Sciatic nerve (tissue), 2 donors: ENCODE measurements around the gene DEPDC5. TPM values are rescaled to one million over a fixed set of nuclear protein-coding genes. Genes with fewer than 3 reads are reported as not detected.
A peak's percentile ranks its signal among the peaks of the same experiment; 100 is the strongest.
"Not testable (repeated sequence)": the region's sequence is repeated elsewhere in the genome, so short reads cannot be mapped to it uniquely, and the experiment has no call there.

Experiments used
- ATAC-seq: fragments of 200-7000 bp; cut with Tn5 transposase; one replicate; pipeline ENCODE4 v1.9.1; 2020; ENCODE audit warnings: mild to moderate bottlenecking, moderate library complexity
- DNase-seq: peaks from one replicate; pipeline ENCODE4 v3.0.0-alpha.2; 2020; ENCODE audit warnings: low spot score
- intact Hi-C: fragments of 100-400 bp; cut with DNase I; formaldehyde crosslinking; loops from one replicate; pipeline ENCODE4 v1.14.2; 2022
- total RNA-seq: library from RNA; stranded (reverse); fragmentation: NEBNext Ultra II Directional; extraction: Animal tissue kit (Norgen Biotek cat#: 25700); gene quantifications from one replicate; pipeline ENCODE4 v1.2.1, GENCODE V29; 2021
- donor health status: DM: no; HTN: no; CAD: no.
- donor health status: DM: no; HTN: no; CAD: no.

DEPDC5 gene
- total RNA-seq, result 43.1 TPM

GRCh38 chr22:31753634-31754501 lies at the start of gene DEPDC5:
DEPDC5 (plus strand) TSS chr22:31754019; CDS start chr22:31754922, 903 bp downstream.
- ATAC-seq, result peak; percentile 94
- peak; percentile 97 for DNase-seq
- intact Hi-C loops, result no loop called here

DNA sequence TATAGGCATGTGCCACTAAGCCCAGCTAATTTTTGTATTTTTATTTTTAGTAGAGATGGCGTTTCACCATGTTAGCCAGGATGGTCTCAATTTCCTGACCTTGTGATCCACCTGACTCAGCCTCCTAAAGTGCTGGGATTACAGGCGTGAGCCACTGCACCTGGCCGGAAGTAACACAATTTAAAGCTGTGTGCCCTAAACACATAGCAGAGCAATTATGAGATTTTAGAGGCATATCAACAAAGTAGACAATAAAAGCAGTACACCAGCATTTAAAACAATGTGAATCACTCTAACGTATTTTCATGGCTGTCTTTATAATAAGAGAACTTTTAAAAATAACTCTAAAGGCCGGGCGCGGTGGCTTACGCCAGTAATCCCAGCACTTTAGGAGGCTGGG lies 46.3 kb upstream of the DEPDC5 start:
- no peak for DNase-seq
- intact Hi-C loops, result no loop called here
- ATAC-seq, result no peak

GRCh38 chr22:31711226-31711625 lies 42.6 kb upstream of the DEPDC5 start:
- intact Hi-C loops, ATAC-seq, DNase-seq: not testable (repeated sequence)

DNA sequence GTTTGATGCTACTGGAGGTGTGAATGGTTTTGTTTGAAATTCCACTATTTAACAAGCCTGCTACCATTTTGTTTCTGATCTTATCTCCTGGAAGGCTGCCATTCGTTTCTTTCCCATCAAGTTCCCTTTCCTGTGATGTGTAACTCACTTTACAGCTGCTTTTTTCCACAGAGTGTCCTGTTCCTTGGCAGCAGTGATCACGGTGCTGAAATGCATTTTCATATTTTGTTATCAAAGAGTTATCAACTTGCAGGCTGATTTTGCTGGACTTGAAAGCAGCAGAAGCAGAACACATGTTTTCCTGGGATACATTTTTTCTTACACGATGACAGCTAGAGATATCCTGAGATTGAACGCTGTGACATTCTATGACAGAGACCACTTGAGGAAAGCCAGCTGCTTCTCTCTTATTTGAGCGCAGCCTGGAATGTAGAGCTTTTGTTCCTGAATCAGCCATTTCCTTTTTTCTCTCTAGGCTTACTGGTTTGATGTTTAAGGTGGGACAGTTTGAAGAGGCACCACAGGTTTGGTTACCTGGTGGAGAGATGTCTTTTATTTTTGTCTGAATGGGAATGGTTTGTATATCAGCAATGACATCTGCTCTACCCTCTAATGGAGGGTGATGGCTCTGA lies 38.6 kb upstream of the DEPDC5 start:
- intact Hi-C loops, result no loop called here
- DNase-seq (no peak), ATAC-seq (no peak)

- no peak for DNase-seq
- ATAC-seq, result no peak
- intact Hi-C loops, result no loop called here
Measured at GRCh38 chr22:31719850-31720471, 33.9 kb upstream of the DEPDC5 start.

DNA sequence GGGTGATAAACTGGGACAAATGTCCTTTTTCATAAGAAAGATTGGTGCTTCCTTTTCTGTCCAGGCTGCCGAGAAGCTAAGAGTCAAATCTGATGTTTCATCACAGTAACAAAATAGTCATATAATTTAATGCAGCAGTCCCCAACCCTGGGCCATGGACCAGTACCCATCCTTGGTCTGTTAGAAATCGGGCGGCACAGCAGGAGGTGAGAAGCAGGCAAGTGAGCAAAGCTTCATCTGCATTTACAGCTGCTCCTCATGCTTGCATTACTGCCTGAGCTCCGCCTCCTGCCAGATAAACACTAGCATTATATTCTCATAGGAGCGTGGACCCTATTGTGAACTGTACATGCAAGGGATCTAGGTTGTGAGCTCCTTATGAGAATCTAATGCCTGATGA lies 30.1 kb upstream of the DEPDC5 start:
- ATAC-seq (no peak), DNase-seq (no peak)
- intact Hi-C loops, result no loop called here

DNA sequence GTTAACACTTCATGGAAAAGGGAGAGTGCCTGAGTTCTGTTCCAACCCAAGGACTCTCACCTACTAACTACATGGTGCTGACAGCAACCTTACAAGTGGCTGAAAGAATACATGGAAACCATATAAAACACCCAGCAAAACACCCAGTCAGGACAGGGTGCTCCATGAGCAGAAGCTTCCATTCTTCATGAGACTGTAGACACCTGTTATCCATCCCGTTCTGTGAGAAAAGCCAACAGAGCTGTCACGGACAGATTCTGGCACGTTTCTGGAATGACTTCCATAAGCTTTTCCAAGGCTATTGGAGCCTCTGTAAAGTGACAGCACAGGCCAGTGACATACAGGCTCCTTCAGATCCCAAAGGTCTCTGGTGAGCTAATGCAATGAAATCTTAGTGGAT lies 27.1 kb upstream of the DEPDC5 start:
- intact Hi-C loops, result no loop called here
- no peak for ATAC-seq
- no peak for DNase-seq

DNA sequence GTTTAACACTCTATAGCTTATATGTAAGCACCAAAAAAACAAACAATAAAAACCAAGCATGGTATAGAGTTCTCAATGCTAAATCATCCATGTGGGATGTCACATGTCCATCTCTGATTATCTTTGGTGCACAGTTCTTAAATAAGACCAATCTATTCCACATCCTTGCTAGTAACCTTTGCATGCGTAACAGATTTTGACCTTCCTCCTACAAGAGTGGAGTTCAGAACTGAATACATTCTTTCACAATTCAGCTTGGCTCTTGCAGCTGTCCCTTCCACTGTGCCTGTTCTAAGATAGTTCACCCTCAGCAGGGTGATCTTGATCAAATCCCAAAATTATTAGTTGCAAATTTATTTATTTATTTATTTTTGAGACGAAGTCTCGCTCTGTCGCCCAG lies 25.0 kb upstream of the DEPDC5 start:
- DNase-seq (no peak), ATAC-seq (no peak)
- intact Hi-C loops, result no loop called here

GRCh38 chr22:31730344-31730711 lies 23.5 kb upstream of the DEPDC5 start:
- DNase-seq, result no peak
- intact Hi-C loops, result no loop called here

GRCh38 chr22:31732089-31732829 lies 21.6 kb upstream of the DEPDC5 start:
- intact Hi-C loops, result no loop called here
- ATAC-seq (no peak), DNase-seq (no peak)

More at GRCh38 chr22:31730344-31730711, 23.5 kb upstream of the DEPDC5 start:
- no peak for ATAC-seq

- ATAC-seq (no peak), DNase-seq (no peak)
- intact Hi-C loops, result no loop called here
Measured at GRCh38 chr22:31733580-31734079, 20.2 kb upstream of the DEPDC5 start.

DNA sequence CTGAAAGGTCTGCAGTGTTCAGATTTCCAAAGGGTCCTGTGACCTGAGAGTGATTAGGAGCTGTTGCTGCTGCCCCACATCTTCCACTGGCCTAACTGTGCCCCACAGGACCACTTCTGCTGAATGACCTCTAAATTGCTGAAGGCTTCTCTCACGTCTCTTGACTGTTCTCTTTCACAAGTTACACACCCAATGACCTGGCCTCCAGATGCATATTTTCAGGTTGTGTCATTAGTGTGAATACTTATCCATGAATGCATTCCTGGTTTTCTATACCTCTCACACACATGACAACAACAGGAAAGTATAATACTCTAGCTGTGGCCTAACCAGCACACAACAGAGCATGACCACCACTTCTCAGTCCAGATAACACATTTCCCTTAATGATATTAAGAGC lies 19.3 kb upstream of the DEPDC5 start:
- no peak for ATAC-seq
- intact Hi-C loops, result no loop called here
- no peak for DNase-seq

- no peak for DNase-seq
- intact Hi-C loops, result no loop called here
- no peak for ATAC-seq
Measured at GRCh38 chr22:31736458-31736857, 17.4 kb upstream of the DEPDC5 start.

- no peak for DNase-seq
- intact Hi-C loops, result no loop called here
- no peak for ATAC-seq
Measured at GRCh38 chr22:31737932-31738331, 15.9 kb upstream of the DEPDC5 start.

DNA sequence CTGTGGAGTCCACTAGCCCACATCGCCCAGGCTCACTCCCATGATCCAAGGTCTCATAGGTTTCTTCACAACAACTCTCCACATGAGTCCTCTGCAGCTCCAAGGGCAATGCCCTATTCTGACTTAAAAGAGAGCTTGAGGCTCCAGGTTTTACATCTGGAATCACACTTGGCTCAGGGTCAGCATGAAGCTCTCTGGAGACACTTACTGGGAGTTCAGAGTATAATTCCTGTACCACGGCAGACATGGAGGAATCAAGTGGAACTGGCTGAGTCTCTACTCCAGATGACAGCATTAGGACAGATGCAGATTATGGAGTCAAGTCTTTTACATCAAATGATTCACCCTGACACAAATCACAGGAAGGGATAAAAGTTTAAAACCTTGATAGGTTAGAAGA lies 15.3 kb upstream of the DEPDC5 start:
- intact Hi-C loops, result no loop called here
- peak; percentile 26 for ATAC-seq
- DNase-seq, result no peak

GRCh38 chr22:31739795-31740201 lies 14.0 kb upstream of the DEPDC5 start:
- peak; percentile 63 for ATAC-seq
- intact Hi-C loops, result no loop called here

DNA sequence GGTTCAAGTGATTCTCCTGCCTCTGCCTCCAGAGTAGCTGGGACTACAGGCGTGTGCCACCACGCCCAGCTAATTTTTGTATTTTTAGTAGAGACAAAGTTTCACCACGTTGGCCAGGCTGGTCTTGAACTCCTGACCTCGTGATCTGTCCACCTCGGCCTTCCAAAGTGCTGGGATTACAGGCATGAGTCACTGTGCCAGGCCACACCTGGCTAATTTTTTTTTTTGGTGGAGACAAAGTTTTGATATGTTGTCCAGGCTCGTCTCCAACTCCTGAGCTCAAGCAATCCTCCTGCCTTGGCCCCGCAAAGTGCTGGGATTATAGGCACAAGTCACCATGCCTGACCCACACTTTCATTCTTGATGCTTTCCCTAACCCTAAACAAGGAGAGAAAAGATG lies 13.5 kb upstream of the DEPDC5 start:
- ATAC-seq, DNase-seq, intact Hi-C loops: not testable (repeated sequence)

More at GRCh38 chr22:31739795-31740201, 14.0 kb upstream of the DEPDC5 start:
- no peak for DNase-seq

GRCh38 chr22:31742115-31742514 lies 11.7 kb upstream of the DEPDC5 start:
- no peak for ATAC-seq
- DNase-seq, result no peak
- intact Hi-C loops, result no loop called here

DNA sequence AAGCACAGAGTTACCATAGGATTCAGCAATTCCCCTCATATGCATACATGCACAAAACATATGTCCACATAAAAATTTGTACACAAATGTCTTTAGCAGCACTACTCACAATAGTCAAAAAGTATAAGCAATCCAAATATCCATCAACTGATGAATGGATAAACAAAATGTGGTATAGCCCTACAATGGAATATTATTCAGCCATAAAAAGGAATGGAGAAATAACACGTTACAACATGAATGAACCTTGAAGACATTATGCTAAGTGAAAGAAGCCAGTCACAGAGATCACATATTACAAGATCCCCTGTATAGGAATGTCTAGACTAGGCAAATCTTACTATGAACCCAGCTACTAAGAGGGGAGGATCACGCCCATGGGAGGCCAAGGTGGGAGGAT lies 11.1 kb upstream of the DEPDC5 start:
- ATAC-seq, result no peak
- no peak for DNase-seq
- intact Hi-C loops, result no loop called here
